Cerebellar cortex (tissue), 1 donor: ENCODE measurements around the gene LBHD2.
A peak's percentile ranks its signal among the peaks of the same experiment; 100 is the strongest.
"Not testable (repeated sequence)": the region's sequence is repeated elsewhere in the genome, so short reads cannot be mapped to it uniquely, and the experiment has no call there.

Experiments
- DNase-seq: peaks from one replicate; pipeline ENCODE4 v3.0.0-alpha.2; 2015; ENCODE audit warnings: low spot score

Gene LBHD2

DNA sequence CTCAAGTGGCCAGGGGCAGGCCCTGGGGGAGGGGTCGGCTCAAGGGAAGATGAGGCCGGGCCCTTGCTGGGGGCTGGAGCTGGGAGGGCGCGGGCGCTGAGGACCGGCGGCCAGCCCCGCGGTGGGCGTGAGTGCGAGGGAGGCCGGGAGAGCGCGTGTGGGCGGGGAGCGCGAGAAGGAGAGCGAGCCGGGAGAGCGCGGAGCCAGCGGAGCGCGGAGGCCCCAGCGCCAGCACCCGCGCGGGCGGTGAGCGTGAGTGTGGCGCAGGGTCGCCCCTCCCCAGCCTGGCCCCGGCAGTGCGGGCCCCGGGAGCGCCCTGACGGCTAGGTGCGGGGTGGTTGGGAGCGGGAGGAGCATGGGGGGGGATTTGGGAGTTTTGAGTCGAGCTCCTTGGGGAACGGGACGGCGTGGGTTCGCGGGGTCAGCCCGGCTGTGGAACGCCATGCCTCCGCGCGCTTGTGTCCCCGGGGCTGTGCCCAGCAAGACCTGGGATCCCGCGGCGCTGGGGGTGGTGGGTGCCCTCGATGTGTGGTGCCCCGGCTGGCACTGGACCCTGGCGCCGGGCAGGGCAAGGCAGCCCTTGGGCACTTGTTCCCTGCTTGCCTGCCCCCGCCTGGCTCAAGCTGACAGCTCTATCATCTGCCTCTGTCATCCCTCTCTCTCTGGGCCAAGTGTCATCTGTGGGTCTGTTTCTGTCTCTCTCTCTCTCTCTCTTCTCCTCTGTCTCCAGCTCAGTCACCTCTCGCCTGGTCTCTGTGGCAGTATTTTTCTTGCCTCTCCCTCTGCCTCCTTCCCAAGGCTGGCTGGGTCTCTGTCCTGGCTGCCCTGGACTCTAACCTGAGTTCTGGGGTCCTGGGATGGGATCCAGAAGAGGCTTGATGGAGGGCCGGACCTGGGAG is at the start of gene LBHD2:
Gene LBHD2 (plus strand): TSS at position 190 of the 899 bp plus-strand sequence. CDS start 1,803 bp downstream, outside the sequence.
- DNase-seq, result no peak

GRCh38 chr14:103041464-103041863 is 42.5 kb upstream of the LBHD2 start:
- no peak for DNase-seq

GRCh38 chr14:103043257-103044015 is 40.6 kb upstream of the LBHD2 start:
- DNase-seq, result no peak

GRCh38 chr14:103045371-103045869 is 38.6 kb upstream of the LBHD2 start:
- no peak for DNase-seq

- not testable (repeated sequence) for DNase-seq
These were observed 36.6 kb upstream of the LBHD2 start for GRCh38 chr14:103047453-103047852.

DNA sequence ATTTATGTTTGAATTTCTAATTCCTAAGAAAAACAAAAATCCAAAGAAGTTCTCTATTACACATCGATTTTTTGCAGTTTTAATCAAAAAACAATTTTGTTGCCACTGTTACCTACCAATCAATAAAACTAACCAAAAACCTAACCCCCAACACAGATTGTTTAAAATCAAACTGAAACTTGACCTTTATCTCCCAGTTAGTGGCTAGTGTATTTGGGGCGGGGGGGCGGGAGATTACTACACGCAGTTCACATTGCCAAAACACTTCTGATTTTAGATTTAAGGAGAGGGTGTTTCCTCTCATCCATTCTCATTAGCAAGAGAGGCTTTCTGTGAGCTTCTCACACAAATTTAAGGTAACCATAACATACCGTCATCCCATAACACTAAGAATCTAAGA is 33.1 kb upstream of the LBHD2 start:
- no peak for DNase-seq

GRCh38 chr14:103052407-103052806 is 31.6 kb upstream of the LBHD2 start:
- DNase-seq, result no peak

DNA sequence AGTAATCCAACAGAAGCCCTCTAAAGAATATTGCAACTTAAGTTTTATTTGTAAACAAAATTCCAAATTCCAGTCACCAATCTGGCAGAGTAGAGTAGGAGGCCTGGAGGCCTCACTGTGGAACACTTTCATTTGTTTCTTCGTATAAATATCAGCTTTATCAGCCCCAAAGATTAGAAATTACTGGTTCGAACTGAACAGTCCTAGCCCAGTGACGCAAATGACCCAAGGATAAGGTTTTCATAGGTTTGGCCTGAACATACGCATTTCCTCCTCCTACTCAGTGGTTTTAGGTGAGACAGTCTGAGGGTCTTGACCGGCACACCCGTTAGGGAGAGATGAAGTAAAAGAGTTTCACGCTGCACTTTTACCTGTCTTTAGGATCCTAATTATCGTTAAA is 28.3 kb upstream of the LBHD2 start:
- DNase-seq, result no peak

DNA sequence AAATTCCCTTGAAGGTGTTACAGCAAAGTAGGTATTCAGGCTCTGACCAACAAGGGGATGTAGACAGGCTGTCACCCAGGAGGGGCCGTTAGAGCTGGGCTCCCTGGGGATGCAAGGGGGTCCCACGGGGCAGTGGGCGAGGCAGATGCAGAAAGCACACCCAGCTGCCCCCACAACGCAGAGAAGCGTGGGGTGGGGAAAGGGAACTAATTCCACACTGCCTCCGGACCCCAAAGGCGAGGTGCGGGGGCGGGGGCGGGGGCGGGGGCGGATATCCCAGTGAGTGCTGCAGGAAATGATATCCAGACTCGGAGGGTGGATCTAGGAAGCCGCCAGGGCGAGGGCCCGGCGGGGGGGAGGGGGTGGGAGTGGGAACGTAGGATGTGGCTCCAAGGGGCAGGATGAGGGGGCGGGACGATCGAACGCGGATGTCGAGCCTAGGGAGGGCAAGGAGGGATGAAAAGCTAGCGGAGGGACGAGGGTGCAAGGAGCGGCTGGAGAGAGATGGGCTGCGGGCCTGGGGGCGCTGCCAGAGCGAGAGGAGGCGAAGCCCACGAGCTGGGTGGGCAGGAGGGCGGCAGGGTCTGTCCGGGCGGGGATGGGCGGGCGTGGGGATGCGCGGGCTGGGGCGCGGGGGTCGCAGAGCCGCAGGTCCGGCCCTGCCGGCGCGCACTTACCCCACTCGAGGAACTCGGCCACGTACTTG is 27.5 kb upstream of the LBHD2 start:
- peak; percentile 33 for DNase-seq

- no peak for DNase-seq
These were observed 27.0 kb upstream of the LBHD2 start for GRCh38 chr14:103057028-103057371.

DNA sequence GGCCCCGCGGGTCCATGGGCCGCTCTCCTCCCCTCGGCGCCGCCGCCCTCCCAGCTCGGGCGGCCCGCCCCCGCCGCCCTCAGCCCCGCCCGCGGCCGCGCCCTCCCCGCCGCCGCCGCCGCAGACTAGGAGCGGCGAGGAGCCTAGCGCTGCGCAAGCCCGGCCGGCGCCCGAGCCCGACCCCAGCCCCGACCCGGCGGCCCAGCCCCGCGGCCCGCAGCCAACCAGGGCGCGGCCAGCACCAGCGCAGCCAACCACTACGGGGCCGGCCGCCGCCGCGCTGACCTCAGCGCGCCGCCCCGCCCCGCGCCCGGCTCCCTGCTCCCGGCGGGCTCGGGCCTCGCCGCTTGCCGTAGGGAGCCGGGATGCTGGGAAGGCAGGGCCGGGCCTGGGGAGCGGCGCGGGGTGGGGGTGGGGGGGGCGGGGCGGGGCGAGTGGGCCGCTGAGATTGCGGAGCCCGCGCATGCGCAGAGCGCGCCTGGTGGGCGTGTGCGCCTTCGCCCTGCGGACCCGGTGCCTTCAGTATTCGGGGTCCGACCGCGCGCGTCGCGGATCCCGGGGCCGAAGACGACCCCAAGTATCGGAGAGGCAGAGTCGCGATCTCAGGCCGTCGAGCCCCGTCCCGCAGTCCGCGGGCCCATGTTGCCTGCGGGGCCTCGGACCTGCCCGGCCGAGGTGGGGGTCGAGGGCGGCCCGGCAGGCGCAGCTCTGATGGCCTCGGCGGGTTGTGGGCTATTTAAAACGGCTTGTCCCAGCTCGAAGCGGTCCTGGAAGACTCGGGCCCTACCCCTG is 26.4 kb upstream of the LBHD2 start, which contains the start of gene CDC42BPB:
Gene CDC42BPB (minus strand): TSS at position 178 of the 792 bp plus-strand sequence. CDS start 376 bp downstream, outside the sequence.
- DNase-seq, result peak; percentile 81

DNA sequence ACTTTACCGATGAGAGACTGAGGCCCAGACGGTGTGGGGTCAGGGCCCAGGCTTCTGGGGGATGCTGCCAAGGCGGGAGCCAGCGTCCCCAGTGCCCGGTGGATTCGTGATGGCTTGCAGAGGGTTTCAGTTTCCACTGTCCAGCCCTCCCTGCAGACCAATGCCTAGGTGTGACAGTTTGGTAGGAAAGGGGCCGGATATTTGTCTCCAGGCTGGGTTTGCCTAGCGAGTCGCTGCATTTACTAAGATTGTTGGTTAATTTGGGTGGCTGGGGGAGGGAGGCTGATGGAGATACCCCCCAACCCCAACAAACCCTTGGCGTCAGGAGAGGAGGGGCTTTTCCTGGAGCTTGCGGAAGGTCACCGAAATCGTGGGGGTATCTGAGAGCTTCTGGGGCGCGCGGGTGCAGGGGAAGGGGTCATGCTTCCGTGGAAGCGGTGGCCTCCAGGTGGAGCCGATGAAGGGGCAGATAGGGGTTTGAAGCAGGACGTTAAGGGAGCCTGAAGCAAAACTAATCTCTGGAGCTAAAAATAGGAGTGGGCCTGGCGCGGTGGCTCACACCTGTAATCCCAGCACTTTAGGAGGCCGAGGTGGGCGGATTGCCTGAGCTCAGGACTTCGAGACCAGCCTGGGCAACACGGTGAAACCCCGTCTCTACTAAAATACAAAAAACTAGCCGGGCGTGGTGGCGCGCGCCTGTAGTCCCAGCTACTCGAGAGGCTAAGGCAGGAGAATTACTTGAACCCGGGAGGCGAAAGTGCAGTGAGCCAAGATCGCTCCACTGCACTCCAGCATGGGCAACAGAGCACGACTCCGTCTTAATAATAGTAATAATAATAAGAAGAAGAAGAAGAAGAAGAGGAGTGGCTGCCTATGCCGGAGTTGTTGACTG is 25.6 kb upstream of the LBHD2 start:
- peak; percentile 25 for DNase-seq

- no peak for DNase-seq
These were observed 24.5 kb upstream of the LBHD2 start for GRCh38 chr14:103059556-103059955.

DNA sequence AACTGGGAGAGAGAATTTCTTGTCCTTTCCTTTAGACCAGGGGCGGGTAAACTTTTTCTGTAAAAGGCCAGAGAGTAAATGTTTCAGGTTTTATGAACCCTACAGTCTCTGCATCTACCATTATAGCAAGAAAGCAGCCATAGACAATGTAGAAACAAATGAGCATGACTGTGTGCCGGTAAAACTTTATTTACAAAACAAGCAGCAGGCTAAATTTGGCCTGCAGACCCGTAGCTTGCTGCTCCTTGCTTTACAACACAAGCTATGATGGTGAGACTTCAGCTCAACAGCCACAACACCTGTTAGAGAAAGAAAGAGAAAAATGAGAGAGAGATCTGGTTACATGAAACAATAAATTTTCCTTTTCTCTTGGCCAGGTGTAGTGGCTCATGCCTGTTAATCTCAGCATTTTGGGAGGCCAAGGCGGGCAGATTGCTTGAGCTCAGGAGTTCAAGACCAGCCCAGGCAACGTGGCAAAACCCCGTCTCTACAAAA is 22.5 kb upstream of the LBHD2 start:
- no peak for DNase-seq

GRCh38 chr14:103064436-103064835 is 19.6 kb upstream of the LBHD2 start:
- no peak for DNase-seq

DNA sequence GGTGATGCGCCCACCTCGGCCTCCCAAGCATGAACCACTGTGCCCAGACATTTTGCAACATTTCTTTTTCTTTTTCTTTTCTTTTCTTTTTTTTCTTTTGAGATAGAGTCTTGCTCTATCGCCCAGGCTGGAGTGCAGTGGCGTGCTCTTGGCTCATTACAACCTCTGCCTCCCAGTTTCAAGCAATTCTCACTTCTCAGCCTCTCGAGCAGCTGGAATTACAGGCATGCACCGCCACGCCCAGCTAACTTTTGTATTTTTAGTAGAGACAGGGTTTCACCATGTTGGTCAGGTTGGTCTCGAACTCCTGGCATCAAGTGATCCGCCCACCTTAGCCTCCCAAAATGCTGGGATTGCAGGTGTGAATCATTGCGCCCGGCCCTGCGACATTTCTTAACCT is 19.0 kb upstream of the LBHD2 start:
- no peak for DNase-seq

DNA sequence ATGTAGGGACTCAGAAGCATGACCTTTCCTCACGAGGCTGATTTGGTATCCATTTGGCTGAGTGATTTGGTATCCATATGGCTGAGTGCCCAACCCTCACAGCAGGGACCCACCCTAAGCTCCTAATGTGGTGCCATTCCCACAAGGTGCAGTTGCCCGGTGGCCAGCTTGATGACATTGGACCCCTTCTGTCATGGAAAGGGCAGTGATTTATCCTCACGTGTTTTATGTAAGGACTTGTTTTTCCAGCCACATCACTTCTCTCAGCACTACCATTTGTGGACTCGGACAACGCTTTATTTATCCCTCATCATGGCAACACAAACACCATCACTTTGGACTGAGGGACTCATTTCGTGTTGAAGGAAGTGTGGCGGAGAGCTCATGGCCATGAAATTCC is 18.1 kb upstream of the LBHD2 start:
- no peak for DNase-seq

GRCh38 chr14:103066399-103066798 is 17.6 kb upstream of the LBHD2 start:
- no peak for DNase-seq

DNA sequence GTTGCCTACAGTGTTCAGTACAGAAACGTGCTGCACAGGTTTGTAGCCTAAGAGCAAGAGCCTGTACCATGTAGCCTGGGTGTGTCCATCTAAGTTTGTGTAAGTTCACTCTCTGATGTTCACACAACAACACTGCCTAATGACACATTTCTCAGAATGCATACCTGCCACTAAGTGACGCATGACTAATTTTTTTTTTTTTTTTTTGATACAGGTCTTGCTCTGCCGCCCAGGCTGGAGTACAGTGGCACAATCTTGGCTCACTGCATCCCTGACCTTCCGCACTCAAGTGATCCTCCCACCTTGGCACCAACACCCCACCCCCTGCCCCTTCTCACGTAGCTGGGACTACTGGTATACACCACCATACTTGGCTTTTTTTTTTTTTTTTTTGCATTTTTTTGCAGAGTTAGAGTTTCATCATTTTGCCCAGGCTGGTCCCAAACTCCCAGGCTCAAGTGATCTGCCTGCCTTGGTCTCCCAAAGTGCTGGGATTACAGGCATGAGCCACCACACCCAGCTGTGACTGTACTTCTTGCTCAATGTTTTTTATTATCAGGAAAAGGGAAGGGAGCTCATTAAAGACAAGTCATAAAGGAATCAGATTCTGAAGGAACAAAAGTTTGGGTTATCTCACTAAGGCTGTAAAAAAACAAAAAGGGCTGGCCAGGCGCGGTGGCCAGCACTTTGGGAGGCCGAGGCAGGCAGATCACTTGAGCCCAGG is 16.6 kb upstream of the LBHD2 start:
- DNase-seq, result no peak
